Endothelial cell of umbilical vein (primary cell): ENCODE measurements around the gene SC5D. TPM values are rescaled to one million over a fixed set of nuclear protein-coding genes. Genes with fewer than 3 reads are reported as not detected.

Source experiments
- Bru-seq: library from RNA; stranded (reverse); fragments of 400-500 nt; gene quantifications from one replicate; lab custom pipeline; 2021; lab: Mats Ljungman, UMichigan
- BruChase-seq, 2 experiments: library from RNA; stranded (reverse); fragments of 400-500 nt; gene quantifications; one replicate each; lab custom pipeline; 2021; lab: Mats Ljungman, UMichigan
- BruUV-seq: library from RNA; stranded (reverse); fragments of 400-500 nt; replicated peaks from 2 replicates; lab custom pipeline; 2021; lab: Mats Ljungman, UMichigan
- CTCF ChIA-PET: fragments of 300-600, 350-600 bp; sonication (Branson Sonifier 250); formaldehyde crosslinking; loops from one replicate; lab custom pipeline; 2021; ENCODE audit warnings: antibody characterized with exemption, inconsistent platforms; lab: Charles Lee
- POLR2A ChIA-PET: fragments of 300-600, 350-600 bp; sonication (Branson Sonifier 250); formaldehyde crosslinking; loops from one replicate; lab custom pipeline; 2021; ENCODE audit warnings: antibody characterized with exemption, inconsistent platforms; lab: Charles Lee
- DNase-seq: peaks from one replicate; pipeline ENCODE4 v3.0.0-alpha.2; 2011; ENCODE audit warnings: low read depth, low spot score
- FAIRE-seq: peaks from 2 replicates; lab custom pipeline; 2011; peaks lifted over from hg19 to GRCh38; lab: Jason Lieb, UNC
- H2AFZ ChIP-seq: 2 replicates; pipeline ENCODE4 v1.6.0; 2012; ENCODE audit warnings: low read depth, low read length, control low read depth, inconsistent platforms
- H3K27ac ChIP-seq: 2 replicates; pipeline ENCODE4 v1.5.1; 2011; ENCODE audit warnings: low read depth, mild to moderate bottlenecking, control low read depth, low read length, moderate library complexity; ENCODE audit not compliant: insufficient read depth
- H3K27me3 ChIP-seq, 2 experiments: 2 replicates each; pipeline versions ENCODE4 v1.6.0 to v1.6.1; 2011; ENCODE audit warnings: low read length in 2 of 2, mixed read lengths in 1 of 2; ENCODE audit not compliant: control insufficient read depth in 2 of 2, insufficient read depth in 2 of 2
- H3K36me3 ChIP-seq, 2 experiments: 2 replicates in 1 of 2; 3 replicates in 1 of 2; pipeline ENCODE4 v1.5.1; 2011; ENCODE audit warnings: low read length in 2 of 2, mild to moderate bottlenecking in 1 of 2, moderate library complexity in 1 of 2; ENCODE audit not compliant: control insufficient read depth in 2 of 2, insufficient read depth in 2 of 2; ENCODE audit errors: extremely low read depth in 1 of 2
- H3K4me1 ChIP-seq: 3 replicates; pipeline ENCODE4 v1.5.1; 2011; ENCODE audit warnings: mild to moderate bottlenecking, low read length; ENCODE audit not compliant: control insufficient read depth, insufficient read depth; ENCODE audit errors: extremely low read depth
- H3K4me2 ChIP-seq: 2 replicates; pipeline ENCODE4 v1.6.1; 2011; ENCODE audit warnings: low read length, control low read depth, mixed read lengths; ENCODE audit not compliant: insufficient read depth
- H3K4me3 ChIP-seq, 3 experiments: fragments of 200-600 bp in 1 of 3; sonication (generic), shearing (Covaris generic) in 1 of 3; replicated peaks in 1 of 3; 2 replicates each; pipeline ENCODE4 v1.5.1; 2011 to 2016; ENCODE audit warnings: control low read depth in 3 of 3, low read length in 3 of 3, mild to moderate bottlenecking in 2 of 3, inconsistent platforms in 1 of 3, low read depth in 1 of 3, moderate library complexity in 1 of 3; ENCODE audit not compliant: insufficient read depth in 1 of 3
- H3K79me2 ChIP-seq: 2 replicates; pipeline ENCODE4 v1.6.0; 2012; ENCODE audit warnings: low read length, inconsistent platforms; ENCODE audit not compliant: control insufficient read depth, insufficient read depth
- H3K9ac ChIP-seq: replicated peaks from 2 replicates; pipeline ENCODE3; 2011; ENCODE audit warnings: low read length, control low read depth; ENCODE audit not compliant: insufficient read depth; ENCODE audit errors: extremely low read depth
- H3K9me1 ChIP-seq: replicated peaks from 3 replicates; pipeline ENCODE4 v1.6.0; 2011; ENCODE audit warnings: mild to moderate bottlenecking, low read length; ENCODE audit not compliant: control insufficient read depth, insufficient read depth; ENCODE audit errors: extremely low read depth
- H3K9me3 ChIP-seq: replicated peaks from 2 replicates; pipeline ENCODE4 v1.5.1; 2012; ENCODE audit warnings: low read length, inconsistent platforms; ENCODE audit not compliant: control insufficient read depth, insufficient read depth
- H4K20me1 ChIP-seq: replicated peaks from 2 replicates; pipeline ENCODE3; 2011; ENCODE audit warnings: mild to moderate bottlenecking, low read length; ENCODE audit not compliant: control insufficient read depth, insufficient read depth; ENCODE audit errors: extremely low read depth
- FOS ChIP-seq: IDR thresholded peaks from 2 replicates; pipeline ENCODE4 v1.6.1; 2011; ENCODE audit warnings: mild to moderate bottlenecking, low read length, moderate library complexity, borderline replicate concordance; ENCODE audit not compliant: insufficient read depth
- GATA2 ChIP-seq: IDR thresholded peaks from 2 replicates; pipeline ENCODE4 v1.7.0; 2011; ENCODE audit warnings: low read depth, mild to moderate bottlenecking, moderate library complexity, mixed read lengths, low read length; ENCODE audit not compliant: insufficient read length, insufficient read depth
- JUN ChIP-seq: IDR thresholded peaks from 2 replicates; pipeline ENCODE4 v1.6.1; 2011; ENCODE audit warnings: borderline replicate concordance, low read depth; ENCODE audit not compliant: insufficient read length, insufficient read depth
- MYC ChIP-seq: IDR thresholded peaks from one replicate; pipeline ENCODE4 v1.6.1; 2011; ENCODE audit warnings: mild to moderate bottlenecking, low read depth, low read length
- POLR2A ChIP-seq: IDR thresholded peaks from 2 replicates; pipeline ENCODE4 v1.6.1; 2012; ENCODE audit warnings: low read depth, mild to moderate bottlenecking, control low read depth, low read length
- POLR2AphosphoS5 ChIP-seq: IDR thresholded peaks from 2 replicates; pipeline ENCODE4 v1.6.1; 2012; ENCODE audit warnings: low read depth, mild to moderate bottlenecking, control low read depth, low read length, moderate library complexity; ENCODE audit not compliant: insufficient read depth
- dilution Hi-C: fragments of 300-500 bp; cut with MboI; formaldehyde crosslinking; loops from one replicate; pipeline ENCODE4 v1.15.0; 2019; ENCODE audit warnings: low sequenced_read_pairs; ENCODE audit not compliant: extremely low pct_ligation_motif_present
- intact Hi-C: fragments of 100-400 bp; cut with micrococcal nuclease; formaldehyde crosslinking; loops from one replicate; pipeline ENCODE4 v1.10.0; 2022
- long read RNA-seq: library from polyadenylated mRNA; stranded (forward); transcript quantifications from one replicate; pipeline ENCODE4 v2.0.0, GENCODE V29; 2021
- polyA minus RNA-seq, 3 experiments: library from RNA; depleted of rRNA, polyadenylated mRNA; stranded (reverse); fragments of >200 nt; gene quantifications; 1 replicate in 1 of 3; 2 replicates in 2 of 3; pipeline ENCODE4 v1.2.3, GENCODE V29; 2011
- polyA plus RNA-seq, 4 experiments: library from polyadenylated mRNA; depleted of rRNA in 3 of 4; stranded (reverse) in 3 of 4; unstranded in 1 of 4; fragments of >200 nt; gene quantifications; 2 replicates each; pipeline versions ENCODE4 v1.2.1 to v1.2.3, GENCODE V29; 2011 to 2012; ENCODE audit warnings: missing spikeins in 1 of 4
- total RNA-seq: library from RNA; stranded (reverse); gene quantifications from 2 replicates; pipeline ENCODE4 v1.2.3, GENCODE V29; 2021
- TF ChIP-seq, protein P1 (sequence below): IDR thresholded peaks from 2 replicates; pipeline ENCODE4 v1.6.1; 2011; ENCODE audit not compliant: insufficient read depth, insufficient read length

The SC5D gene
- 40.0 and 40.2 TPM in 2 replicates for total RNA-seq
- 30.5 and 37.1 TPM in 2 replicates for polyA plus RNA-seq
- 21.4 and 25.7 TPM in 2 replicates for polyA plus RNA-seq (2011; cell fraction: cytosol; rRNA removed)
- 22.1 and 22.3 TPM in 2 replicates for polyA plus RNA-seq (2011; cell fraction: nucleus; rRNA removed)
- 42.1 and 77.4 TPM in 2 replicates for polyA plus RNA-seq (2012)
- 183 and 210 TPM in 2 replicates for polyA minus RNA-seq
- polyA minus RNA-seq (2011; cell fraction: cytosol; rRNA and poly(A)+ RNA removed) = 20.9 TPM
- 18.6 and 57.3 TPM in 2 replicates for polyA minus RNA-seq (2011; cell fraction: nucleus; rRNA and poly(A)+ RNA removed)
- Bru-seq, nascent RNA = percentile 84 among the genes with signal in this experiment
- BruChase-seq, experiment 1, labeled RNA remaining after a 6-hour chase = percentile 94 among the genes with signal in this experiment
- BruChase-seq, experiment 2, labeled RNA remaining after a 2-hour chase = percentile 84 among the genes with signal in this experiment
- long read RNA-seq, transcript SC5D-201 (5 exons, 2,456 nt) = major isoform, 106 of 113 reads
- long read RNA-seq, partial matches to known transcripts = 5 of 113 reads
- long read RNA-seq, other reads (novel, unspliced or antisense) = 1 of 113 reads

GRCh38 chr11:121292495-121293287 is at the start of gene SC5D:
Gene SC5D, plus strand, starts transcription at chr11:121292771. Its CDS starts 10,605 bp downstream, at chr11:121303376.
- no peaks in the 10 kb centered on the region for H3K9me1 ChIP-seq
- H3K4me2 ChIP-seq = peak within 1 kb of the TSS; percentile 89
- H3K79me2 ChIP-seq = peaks cover 48% of the 10 kb centered on the region
- H3K9ac ChIP-seq = peak within 1 kb of the TSS; percentile 75
- peak; percentile 81 for FAIRE-seq
- peak within 1 kb of the TSS; percentile 58 for H3K27ac ChIP-seq
- H2AFZ ChIP-seq = peak within 1 kb of the TSS; percentile 86
- ChIA-PET CTCF (interaction anchor here (0.6 to 2.7 kb wide), 7 partner anchors 13 to 936 kb away, joined by 3 to 14 read pairs (median 3); no protein-coding TSS in a partner anchor), POLR2A (interaction anchor here (0.8 to 1.3 kb wide), 3 partner anchors 9 to 22 kb away, joined by 3 read pairs; no protein-coding TSS in a partner anchor)
- peaks cover 3% of the 10 kb centered on the region in 2 experiments for H3K27me3 ChIP-seq
- H3K4me3 ChIP-seq = peak within 1 kb of the TSS; percentile 50 to 92 (median 86)
- intact Hi-C loops = loop anchor here (1.0 to 10.0 kb wide), 6 partner anchors 43 to 958 kb away; partner anchors contain the start of gene ARHGEF12
- no peaks in the 10 kb centered on the region for H4K20me1 ChIP-seq
- BruUV-seq = no TSS peak
- dilution Hi-C loops = no loop called here
- H3K4me1 ChIP-seq = peaks cover 15% of the 10 kb centered on the region
- TF ChIP-seq, protein P1, sequence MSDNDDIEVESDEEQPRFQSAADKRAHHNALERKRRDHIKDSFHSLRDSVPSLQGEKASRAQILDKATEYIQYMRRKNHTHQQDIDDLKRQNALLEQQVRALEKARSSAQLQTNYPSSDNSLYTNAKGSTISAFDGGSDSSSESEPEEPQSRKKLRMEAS = peak; percentile 96
- TF ChIP-seq GATA2 = peak; percentile 16
- peak; percentile 27 for TF ChIP-seq FOS
- TF ChIP-seq POLR2AphosphoS5 = peak; percentile 86
- no peak for TF ChIP-seq JUN
- peak; percentile 81 for TF ChIP-seq POLR2A
- no peak for TF ChIP-seq MYC
- H3K9me3 ChIP-seq = no peaks in the 10 kb centered on the region
- peak; percentile 94 for DNase-seq
- no peaks in the 10 kb centered on the region for H3K36me3 ChIP-seq
